GM12891 (cell line): Measurements from ENCODE around the gene IQCH.

ENCODE experiments used
- POLR2A ChIP-seq: IDR thresholded peaks from 2 replicates; pipeline ENCODE4 v1.6.1; 2011; ENCODE audit warnings: low read depth, low read length, control low read depth
- POLR2AphosphoS5 ChIP-seq: IDR thresholded peaks from 2 replicates; pipeline ENCODE4 v1.6.1; 2011; ENCODE audit warnings: low read depth, low read length, control low read depth
- TAF1 ChIP-seq: IDR thresholded peaks from 2 replicates; pipeline ENCODE4 v1.6.1; 2011; ENCODE audit warnings: low read depth, low read length, control low read depth

- TF ChIP-seq POLR2A: no peak
- no peak for TF ChIP-seq TAF1
- TF ChIP-seq POLR2AphosphoS5: no peak
Measured at GRCh38 chr15:67528513-67528912, 273.9 kb downstream of the IQCH start.
